HepG2 (cell line): ENCODE results near the gene FZD8.

Source experiments
- GZF1 ChIP-seq: sonication (generic); formaldehyde crosslinking; IDR thresholded peaks from 2 replicates; pipeline ENCODE4 v1.5.1; 2020; ENCODE audit warnings: mild to moderate bottlenecking, missing genetic modification reagents
- HNRNPLL ChIP-seq: fragments of 200-400 bp; formaldehyde crosslinking; IDR thresholded peaks from 2 replicates; pipeline ENCODE4 v1.6.1; 2017; ENCODE audit warnings: mild to moderate bottlenecking, low read depth, low read length; ENCODE audit not compliant: poor library complexity, severe bottlenecking
- IRF1 ChIP-seq: sonication (generic); formaldehyde crosslinking; IDR thresholded peaks from 2 replicates; pipeline ENCODE4 v1.4.0; 2020; ENCODE audit warnings: low read depth, mild to moderate bottlenecking, missing genetic modification reagents
- SIN3A ChIP-seq: IDR thresholded peaks from 2 replicates; pipeline ENCODE4 v1.6.1; 2011; ENCODE audit warnings: low read depth, mild to moderate bottlenecking, control low read depth, low read length, borderline replicate concordance
- ZNF232 ChIP-seq: sonication (generic); formaldehyde crosslinking; IDR thresholded peaks from 2 replicates; pipeline ENCODE4 v1.4.0; 2020; ENCODE audit warnings: missing genetic modification reagents, borderline replicate concordance

- TF ChIP-seq SIN3A (no peak), HNRNPLL (no peak), ZNF232 (no peak), GZF1 (CRISPR knock-in tag) (no peak), IRF1 (no peak)
Measured at GRCh38 chr10:35639728-35640401, 2.2 kb downstream of the FZD8 start.
